HS-27A (cell line): ENCODE results near the gene CKS1B.

Experiments used
- DNase-seq: peaks from one replicate; pipeline ENCODE4 v3.0.0-alpha.2; 2012; ENCODE audit warnings: low read depth, missing footprints

Gene CKS1B

DNA sequence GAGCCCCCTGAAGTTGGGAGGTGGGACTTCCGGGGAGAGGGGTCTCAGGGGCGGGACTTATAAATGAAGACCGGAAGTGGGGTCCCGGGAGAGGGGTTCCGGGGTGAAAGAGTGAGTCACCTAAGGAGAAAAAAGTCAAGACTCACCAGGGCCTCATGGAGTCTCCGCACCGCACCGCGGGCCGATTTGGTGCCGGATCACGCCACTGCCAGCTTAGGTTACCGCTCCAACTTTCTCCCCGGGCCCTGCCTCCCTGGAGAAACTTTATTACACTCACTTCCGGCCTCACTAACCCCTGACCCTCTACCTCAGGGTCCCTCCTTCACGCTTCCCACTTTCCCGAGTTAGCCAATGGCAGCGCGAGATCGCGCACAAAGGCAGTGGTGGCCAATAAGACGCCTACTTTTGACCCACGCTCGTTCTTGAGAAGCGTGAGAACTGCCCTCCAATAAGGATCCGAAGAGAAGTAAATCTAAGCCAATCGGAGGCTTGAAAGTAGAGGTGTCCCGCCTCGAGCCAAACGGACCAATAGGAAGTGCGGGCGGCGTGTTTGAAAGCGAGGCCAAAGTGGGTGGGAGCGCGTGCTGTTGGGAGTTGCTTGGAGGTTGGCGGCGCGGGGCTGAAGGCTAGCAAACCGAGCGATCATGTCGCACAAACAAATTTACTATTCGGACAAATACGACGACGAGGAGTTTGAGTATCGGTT is at the start of gene CKS1B:
CKS1B (plus strand) TSS at position 580 of the 706 bp plus-strand sequence; CDS start at position 645, 65 bp downstream.
- peak; percentile 99 for DNase-seq

DNA sequence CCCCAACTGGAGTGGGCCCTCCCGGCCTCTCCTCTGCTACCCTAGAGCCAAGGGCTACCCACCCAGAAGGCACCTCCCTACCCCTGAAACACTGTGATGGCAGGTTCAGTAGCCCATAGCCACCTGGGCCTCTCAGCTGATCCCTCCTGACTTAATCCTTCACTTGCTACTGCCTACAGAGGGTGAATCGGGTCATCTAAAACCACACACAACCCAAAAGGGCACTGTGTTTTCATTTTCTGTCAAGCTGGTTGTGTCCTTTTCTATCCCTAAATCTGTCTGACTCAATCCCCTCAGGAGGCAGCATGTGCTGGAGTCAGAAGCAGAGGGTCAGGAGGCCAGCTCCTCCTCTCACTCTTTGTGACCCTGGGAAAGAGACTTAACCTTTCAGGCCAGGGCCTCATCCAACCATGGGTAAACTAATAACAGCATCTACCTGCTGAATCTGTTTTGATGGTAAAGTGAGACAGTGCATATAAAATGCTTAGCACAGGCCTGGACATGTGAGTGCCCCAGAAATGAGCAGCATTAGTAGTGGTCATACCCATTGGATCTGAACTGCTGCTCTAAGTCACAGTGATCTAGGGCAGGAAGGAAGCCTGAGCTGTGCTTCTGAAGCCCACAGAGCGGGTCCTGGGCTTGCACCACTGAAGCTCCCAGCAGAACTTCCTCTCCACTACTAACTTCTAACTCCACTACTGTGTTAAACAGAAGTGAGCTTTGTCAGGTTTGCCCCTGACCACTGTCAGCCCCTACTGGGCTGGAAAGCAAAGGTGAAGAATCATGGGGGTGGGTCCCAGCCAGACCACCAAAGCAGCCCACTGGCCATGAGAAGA is 48.9 kb upstream of the CKS1B start:
- DNase-seq, result no peak

DNA sequence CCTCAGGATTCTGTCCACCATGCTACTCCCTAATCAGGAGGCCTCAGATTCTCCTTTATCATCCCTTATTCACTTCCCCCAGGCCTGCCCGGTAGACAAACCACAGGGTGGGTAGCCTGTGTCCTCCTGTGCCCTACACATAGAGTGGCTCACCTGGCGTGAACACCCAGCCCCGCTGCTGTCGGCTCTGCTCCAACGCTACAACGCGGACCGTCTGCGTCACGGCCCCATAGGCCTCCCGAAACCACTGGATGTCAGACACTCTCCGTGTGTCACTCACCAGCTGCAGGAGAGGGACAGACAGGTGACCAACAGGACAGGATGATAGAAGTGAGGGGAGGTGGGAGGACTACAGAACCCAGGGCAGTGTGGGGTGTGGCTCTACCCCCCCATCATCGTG is 48.3 kb upstream of the CKS1B start:
- DNase-seq, result no peak

DNA sequence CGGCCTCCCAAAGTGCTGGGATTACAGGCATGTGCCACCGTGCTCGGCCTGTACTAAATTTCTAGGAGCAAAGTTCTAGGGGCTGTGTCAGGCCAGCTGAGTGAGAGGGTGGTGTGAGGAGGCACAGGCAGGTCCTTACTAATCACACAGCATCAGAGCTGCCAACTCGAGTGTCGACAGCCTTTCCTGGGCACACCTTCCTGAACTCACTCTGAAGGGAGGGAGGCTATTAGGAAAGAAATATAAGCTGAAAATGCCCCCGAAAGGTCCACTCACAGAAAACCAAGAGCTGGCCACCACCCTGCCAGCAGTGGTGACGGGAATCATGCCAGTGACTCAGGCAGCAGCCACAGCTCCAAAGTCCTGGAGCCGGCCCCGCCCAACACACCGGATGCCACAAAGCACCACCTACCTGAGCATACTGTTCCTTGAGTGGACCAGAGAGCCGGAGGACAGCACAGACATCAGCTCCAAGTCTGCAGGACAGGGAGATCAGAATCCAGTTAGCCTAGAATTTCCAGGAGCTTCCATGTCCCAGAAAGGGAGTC is 42.5 kb upstream of the CKS1B start:
- no peak for DNase-seq

DNA sequence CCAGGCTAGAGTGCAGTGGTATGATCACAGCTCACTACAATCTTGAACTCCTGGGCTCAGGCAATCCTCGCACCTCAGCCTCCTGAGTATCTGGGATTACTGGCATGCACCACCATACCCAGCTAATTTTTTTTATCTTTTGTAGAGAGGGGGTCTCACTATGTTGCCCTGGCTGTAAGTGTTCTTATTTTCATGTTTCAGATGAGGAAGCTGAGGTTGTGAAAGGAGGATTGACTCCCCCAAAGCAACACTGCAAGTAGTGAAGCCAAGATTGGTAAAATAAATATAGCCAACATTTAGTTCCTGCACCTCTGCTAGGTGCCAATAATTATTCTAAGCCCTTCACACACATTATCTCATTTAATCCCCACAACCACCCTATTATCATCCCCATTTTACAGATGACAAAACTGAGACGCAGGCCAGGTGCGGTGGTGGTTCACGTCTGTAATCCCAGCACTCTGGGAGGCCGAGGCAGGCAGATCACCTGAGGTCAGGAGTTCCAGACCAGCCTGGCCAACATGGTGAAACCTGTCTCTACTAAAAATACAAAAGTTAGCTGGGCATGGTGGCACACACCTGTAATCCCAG is 40.0 kb upstream of the CKS1B start:
- no peak for DNase-seq

DNA sequence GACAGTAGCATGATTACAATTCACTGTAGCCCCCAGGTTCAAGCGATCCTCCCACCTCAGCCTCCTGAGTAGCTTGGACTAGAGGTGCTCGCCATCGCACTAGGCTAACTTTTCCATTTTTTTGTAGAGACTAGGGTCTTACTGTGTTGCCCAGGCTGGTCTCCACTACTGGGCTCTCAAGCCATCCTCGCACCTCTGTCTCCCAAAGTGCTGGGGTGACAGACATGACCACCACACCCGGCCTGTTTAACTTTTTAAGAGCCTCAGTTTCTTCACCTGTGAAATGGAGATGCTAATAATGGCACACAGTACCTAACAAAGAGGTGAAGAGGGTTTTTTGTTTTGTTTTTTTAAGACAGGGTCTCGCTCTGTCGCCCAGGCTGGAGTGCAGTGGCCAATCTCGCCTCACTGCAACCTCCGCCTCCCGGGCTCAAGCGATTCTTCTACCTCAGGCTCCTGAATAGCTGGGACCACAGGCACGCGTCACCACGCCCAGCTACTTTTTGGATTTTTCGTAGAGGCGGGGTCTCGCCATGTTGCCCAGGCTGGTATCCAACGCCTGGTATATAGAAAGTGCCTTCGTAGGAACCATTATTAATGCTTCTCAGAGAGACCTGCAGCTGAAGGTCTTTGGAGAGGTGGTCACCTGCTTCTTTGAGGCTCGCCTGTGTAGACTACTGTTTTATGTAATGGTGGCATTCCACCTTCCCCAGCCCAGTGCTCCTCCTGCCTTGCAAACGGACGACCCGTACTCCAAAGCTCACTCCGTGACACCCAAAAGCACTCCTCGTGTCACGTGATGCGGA is 38.5 kb upstream of the CKS1B start:
- DNase-seq, result no peak

DNA sequence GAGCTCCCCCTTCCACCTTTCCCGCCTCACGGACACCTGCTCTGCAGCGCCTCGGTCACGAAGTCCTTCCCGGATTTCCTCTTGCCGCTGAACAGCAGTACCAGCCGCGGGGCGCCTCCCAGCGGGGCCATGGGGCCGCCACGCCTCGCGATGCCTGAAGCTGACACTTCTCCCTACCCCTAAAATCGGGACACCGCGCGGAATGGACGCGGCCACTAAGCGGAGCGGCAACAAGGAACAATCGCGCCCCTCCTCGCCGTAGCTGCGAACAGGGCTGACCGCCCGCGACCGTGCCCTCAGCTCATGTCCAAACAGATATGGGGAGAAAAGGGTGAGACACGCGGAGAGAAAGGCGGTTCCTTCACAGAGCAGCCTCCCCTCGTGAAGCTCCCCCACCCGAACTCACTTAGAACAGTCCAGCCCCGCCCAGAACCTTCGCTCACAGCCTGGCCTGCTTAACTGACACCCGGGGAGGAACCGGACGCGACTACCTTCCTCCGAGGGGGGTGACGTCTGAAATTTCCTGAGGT is 37.9 kb upstream of the CKS1B start, which contains the start of gene PMVK:
PMVK (minus strand) TSS at position 165 of the 530 bp plus-strand sequence; CDS start at position 131, 34 bp downstream.
- peak; percentile 88 for DNase-seq

DNA sequence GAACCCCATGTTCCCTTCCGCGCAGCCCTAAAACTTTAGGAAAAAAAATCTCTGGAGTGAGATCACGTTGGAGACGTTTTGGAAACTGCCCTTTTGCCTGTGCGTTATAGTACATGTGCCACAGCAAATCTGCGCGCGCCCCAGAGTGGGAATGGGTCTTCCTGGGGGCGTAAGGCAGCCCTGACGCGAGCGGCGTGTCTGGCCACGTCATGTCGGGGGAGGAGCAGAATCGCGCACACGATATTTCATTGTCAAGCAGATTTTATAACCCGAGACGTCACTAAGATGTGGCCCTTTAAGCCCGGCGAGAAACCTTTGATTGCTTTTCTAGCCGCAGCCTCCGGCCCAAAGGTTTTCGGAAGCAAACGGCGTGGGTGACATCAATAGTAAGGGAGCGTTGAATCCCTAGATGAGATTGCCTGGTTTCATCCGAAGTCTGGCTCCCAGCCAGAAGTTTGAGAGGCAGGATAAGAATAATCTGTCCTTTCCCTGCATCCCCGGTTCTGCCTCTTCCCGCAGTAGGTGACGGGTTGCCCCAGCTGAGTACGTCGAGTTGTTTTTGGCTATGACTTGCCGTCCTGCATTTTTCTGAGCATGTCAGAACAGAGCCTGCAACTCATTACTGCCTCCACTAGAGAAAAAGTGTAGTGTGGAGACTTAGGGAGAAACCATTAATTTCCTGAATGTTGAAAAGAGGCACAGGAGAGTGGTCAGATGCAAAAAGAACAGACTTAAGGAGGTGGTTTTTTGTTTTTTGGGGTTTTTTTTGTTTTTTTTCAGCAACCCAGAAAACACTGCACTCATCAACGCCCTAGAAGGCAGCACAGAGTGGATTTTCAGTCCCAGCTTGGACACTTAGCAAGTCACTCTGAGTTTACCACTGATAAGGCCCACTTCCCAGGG is 37.1 kb upstream of the CKS1B start:
- DNase-seq, result peak; percentile 80

DNA sequence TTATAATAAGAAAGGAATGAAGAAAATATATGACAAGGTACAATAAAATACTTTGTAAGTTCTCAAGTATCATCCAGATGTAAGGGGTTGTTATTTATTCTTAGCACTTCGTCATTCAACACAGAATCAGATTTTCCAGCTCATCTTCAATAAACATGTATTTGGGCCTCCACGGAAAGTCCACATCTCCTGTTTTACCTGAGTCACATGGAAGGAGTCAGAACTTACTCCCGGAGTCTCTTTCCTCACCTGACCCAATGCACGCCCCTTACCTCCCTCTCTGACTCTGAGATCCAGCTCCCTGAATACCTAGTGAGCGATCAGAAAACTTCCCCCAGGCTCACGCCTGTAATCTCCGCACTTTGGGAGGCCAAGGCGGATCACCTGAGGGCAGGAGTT is 36.5 kb upstream of the CKS1B start:
- no peak for DNase-seq

DNA sequence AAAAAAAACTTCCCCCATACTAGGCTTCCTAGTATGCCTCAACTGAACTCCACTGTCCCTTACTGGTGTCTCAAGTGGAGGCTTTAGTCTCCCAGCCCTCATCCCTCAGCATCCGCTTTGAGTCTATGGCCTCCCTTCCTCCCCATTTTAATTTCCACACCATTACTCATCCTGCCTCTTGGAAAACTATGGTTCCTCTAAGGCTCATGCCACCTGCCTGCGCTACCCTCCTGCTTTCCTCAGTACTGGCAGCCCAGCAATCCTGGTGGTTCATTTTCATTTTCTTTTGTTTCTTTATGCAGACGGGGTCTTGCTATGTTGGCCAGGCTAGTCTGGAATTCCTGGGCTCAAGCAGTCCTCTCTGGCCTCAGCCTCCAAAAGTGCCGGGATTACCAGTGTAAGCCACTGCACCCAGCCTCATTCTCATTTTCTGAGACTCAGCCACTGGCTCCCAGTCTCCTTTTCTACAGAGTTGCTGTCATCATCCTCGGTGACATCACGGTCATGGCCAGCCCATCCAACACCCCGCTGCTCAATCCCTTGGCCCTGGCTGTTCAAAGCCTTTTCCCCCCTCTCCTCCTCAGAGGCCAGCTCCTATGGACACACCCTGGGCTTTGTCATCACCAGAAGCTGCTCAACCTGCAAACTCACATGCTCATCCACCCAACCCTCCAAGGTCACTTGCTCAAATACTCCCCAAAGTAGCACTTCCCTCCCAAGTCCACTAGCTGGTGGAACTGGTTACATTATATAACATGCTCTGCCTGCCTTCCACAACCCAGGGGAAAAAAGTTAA is 35.7 kb upstream of the CKS1B start:
- no peak for DNase-seq

DNA sequence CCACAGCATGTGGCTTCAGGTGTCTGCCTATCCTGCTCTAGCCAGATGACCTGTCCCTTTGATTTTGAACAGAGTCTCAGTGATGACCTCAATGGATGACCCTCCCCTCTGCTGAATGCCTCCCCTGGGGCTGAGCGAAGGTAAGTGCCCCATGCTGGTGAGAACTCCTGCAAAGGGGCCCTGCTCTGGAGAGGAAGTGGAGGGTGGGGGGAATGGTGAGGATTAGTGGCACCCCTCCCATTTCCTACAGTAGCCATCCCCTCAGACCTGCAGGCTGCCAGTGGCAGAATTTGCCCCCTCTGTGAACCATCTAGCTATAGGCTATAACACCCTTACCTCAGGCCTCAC is 34.3 kb upstream of the CKS1B start:
- no peak for DNase-seq

DNA sequence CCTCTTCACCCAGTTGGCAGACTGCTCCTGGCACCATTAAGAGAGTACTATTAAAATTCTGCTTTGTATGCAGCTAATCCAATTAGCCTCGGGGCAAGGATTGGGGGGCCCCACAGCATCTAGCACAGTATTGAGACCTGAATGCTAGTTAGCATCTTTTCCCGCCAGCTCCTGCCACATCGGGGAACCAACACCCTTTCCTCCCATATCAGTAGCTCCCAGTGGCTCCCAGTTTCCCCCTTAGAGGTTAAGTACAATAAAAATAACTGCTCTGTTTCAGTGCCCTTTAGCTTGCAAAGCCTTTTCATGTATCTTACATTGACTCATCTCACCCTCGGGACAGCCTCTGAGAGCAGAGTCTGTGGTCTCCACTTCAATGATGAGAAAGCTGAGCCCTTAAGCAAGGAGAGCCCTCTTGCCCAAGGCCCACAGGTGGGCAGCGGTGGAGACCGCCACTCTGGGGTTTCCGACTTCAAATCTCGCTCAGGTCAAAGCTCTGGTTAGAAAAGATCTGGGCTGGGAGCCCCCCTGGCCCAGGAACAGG is 33.8 kb upstream of the CKS1B start:
- no peak for DNase-seq

DNA sequence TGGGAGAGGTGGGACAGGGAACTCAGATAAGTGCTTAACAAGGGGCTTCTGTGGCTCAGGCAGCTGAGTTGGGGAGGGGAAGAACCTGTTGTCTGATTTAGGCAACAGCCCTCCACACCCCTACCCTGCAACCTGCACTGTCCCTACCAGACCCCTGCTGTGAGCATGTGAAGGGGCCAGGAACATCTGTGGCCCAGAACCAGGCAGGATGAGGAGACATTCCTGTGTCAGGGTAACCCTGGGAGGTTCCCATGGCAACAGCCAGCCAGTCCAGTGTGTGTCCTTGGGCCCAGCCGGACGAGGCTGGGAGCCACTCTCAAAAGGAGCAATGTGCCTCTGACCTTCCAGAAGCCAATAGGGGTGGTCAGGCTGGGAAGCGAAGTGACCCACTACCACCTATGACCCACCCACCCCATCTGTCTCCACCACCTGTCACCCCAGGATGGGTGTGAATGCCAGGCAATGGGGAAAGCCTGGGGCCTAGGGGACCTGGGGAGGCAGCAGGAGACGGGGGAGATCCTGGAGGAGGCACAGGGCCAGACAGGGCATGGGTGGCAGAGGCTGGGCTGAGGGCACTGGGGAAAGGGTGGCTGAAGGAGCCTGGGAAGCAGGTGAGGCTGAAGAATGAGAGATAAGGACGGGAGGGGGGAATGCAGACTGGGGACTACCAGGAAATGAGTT is 33.0 kb upstream of the CKS1B start:
- no peak for DNase-seq

DNA sequence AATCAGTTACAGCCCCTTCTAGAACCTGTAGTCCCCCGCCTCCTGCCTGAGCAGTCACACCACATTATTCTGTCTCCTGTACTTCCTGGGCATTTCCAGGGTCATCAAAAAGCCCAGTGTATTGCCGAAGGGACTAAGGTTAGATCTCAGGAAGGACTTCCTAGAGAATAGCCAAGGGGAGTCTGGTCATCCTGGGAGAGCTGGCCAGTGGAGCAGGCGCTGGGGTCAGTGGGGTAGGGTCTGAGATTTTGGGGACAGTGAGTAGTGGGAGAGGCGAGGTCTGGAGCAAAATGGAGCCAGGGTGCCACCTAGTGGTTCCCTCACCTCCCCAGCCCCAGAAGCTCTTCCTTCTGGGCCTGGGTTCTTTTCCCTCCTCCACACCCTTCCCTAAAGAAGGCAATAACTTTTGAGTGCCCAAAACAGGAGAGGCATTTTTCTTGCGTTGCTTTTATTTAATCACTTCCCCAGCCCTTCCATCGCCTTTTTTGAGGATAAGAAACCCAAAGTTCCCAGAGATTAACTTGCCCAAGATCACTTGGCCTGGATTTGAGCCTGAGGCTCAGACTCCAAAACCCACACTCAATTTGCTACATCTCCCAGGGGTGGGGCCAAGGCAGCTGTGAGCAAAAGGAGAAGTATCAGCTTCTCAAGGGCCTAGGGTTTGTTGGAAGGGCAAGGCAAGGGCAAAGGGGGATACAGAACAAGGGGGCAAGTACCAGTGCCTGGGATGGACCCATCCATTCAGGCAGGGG is 30.7 kb upstream of the CKS1B start:
- no peak for DNase-seq

DNA sequence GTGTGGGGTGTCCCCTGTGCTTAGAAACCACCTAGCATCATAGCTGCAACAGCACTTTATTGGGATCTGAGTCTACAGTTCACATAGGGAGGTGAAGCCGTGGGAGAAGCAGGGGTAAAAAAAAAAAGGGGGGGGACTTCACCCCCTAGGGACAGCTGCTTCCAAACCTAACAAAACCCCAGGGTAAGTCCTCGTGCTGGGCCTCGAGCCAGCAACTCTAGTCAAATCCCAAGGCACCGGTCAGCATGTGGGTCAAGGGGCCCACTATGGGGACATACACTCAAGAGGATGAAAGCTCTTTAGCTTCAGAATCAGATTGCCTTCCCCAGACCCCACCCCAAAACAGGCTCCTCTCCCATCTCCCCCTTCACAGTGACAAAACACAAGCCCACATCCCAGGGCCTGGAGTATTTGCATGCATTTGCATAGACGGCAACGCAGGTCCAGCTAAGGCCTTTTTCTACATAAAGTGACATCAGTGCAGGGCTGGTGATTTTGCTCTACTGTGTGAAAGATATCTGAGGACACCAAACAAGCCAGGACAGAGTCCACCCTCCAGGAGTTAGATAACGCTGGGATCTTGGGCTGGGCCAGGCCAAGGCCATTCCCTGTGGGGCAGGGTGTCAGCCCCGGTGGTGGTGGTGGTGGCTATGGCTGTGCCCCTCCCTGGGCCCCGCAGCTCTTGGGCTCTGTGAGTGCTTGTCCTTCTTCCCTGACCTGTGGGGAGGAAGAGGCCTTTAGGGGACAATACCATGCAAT is 29.9 kb upstream of the CKS1B start:
- no peak for DNase-seq

DNA sequence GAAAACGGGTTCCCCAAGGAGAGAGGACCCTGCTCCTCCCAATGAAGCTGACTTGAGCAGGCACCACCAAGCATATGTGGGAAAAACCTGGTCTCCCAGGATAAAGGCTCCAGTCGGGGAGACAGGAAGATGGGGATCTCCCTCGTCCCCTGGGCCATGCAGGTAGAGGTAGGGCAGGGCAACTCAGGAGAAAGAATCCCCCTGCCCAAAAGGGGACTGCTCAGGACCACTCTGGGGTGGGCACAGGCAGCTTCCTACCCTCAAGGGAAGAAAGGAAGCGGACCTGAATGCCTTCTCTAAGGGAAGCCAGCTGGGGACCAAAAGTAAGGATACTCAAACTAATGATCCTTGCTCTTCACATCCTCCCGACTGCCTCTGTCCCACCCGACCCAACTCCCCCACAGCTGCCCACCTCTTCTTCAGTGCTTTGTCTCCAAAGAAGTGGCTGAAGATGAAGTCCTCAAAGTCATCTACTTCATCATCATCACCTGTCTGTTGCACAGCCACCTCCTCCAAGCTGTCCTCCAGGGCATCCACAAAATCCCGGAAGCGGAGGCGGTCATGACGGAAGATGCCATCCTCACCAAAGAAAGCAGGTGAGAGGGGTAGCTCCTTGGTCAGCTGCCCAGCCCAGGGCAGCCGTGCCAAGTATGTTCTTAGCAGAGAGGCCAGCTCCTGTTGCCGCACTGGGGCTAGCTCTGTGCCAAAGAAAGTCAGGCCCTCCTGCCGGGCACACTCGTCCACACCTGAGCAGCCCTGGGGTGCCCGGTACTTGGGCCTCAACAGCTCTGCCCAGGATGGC is 29.1 kb upstream of the CKS1B start:
- no peak for DNase-seq
